Neuronal stem cell (in vitro differentiated cells): ENCODE results near the gene TNC.

ENCODE experiments used
- DNase-seq: peaks from one replicate; pipeline ENCODE4 v3.0.0-alpha.2; 2013; ENCODE audit warnings: low spot score
- H2AFZ ChIP-seq: one replicate; pipeline ENCODE4 v1.6.1; 2013; ENCODE audit warnings: mild to moderate bottlenecking, low read length, inconsistent platforms
- H2AK5ac ChIP-seq: 2 replicates; pipeline ENCODE4 v1.6.1; 2013; ENCODE audit warnings: low read depth, mild to moderate bottlenecking, inconsistent platforms, low read length, moderate library complexity, mixed read lengths
- H2BK120ac ChIP-seq: 2 replicates; pipeline ENCODE4 v1.6.1; 2013; ENCODE audit warnings: low read depth, mild to moderate bottlenecking, inconsistent platforms, low read length, moderate library complexity, mixed read lengths
- H2BK12ac ChIP-seq: one replicate; pipeline ENCODE4 v1.6.1; 2013; ENCODE audit warnings: low read length, inconsistent platforms
- H2BK15ac ChIP-seq: 2 replicates; pipeline ENCODE4 v1.6.1; 2013; ENCODE audit warnings: mild to moderate bottlenecking, low read length, inconsistent platforms, mixed read lengths
- H2BK5ac ChIP-seq: one replicate; pipeline ENCODE4 v1.6.1; 2013; ENCODE audit warnings: inconsistent platforms, mild to moderate bottlenecking, low read length, moderate library complexity
- H3K14ac ChIP-seq: one replicate; pipeline ENCODE4 v1.6.1; 2013; ENCODE audit warnings: low read length, inconsistent platforms
- H3K18ac ChIP-seq: 2 replicates; pipeline ENCODE4 v1.6.1; 2013; ENCODE audit warnings: low read length, inconsistent platforms
- H3K23ac ChIP-seq: 2 replicates; pipeline ENCODE4 v1.6.1; 2013; ENCODE audit warnings: low read depth, mild to moderate bottlenecking, mixed read lengths, low read length, inconsistent platforms; ENCODE audit not compliant: poor library complexity
- H3K27ac ChIP-seq: replicated peaks from 3 replicates; pipeline ENCODE4 v1.5.1; 2013; ENCODE audit warnings: low read length, inconsistent platforms
- H3K27me3 ChIP-seq, 3 experiments: 2 replicates each; pipeline ENCODE4 v1.6.1; 2013; ENCODE audit warnings: low read length in 3 of 3, mild to moderate bottlenecking in 2 of 3, inconsistent platforms in 1 of 3, low read depth in 1 of 3, mixed read lengths in 1 of 3, moderate library complexity in 1 of 3; ENCODE audit not compliant: control insufficient read depth in 3 of 3, insufficient read depth in 3 of 3
- H3K36me3 ChIP-seq, 2 donors: replicated peaks in 1 of 2; 2 replicates each; pipeline ENCODE4 v1.6.1; 2013; ENCODE audit warnings: low read length in 2 of 2; ENCODE audit not compliant: control insufficient read depth in 2 of 2, insufficient read depth in 2 of 2
- H3K4ac ChIP-seq: 2 replicates; pipeline ENCODE4 v1.6.1; 2013; ENCODE audit warnings: inconsistent platforms, mild to moderate bottlenecking, low read length, moderate library complexity
- H3K4me1 ChIP-seq, 2 donors: 1 replicate in 1 of 2; 2 replicates in 1 of 2; pipeline ENCODE4 v1.6.1; 2013; ENCODE audit warnings: low read length in 2 of 2, low read depth in 1 of 2; ENCODE audit not compliant: control insufficient read depth in 2 of 2, insufficient read depth in 1 of 2
- H3K4me2 ChIP-seq: one replicate; pipeline ENCODE4 v1.6.1; 2013; ENCODE audit warnings: mild to moderate bottlenecking, low read length, inconsistent platforms; ENCODE audit not compliant: insufficient read depth, poor library complexity, severe bottlenecking
- H3K4me3 ChIP-seq, 2 donors: 2 replicates each; pipeline ENCODE4 v1.5.1; 2013; ENCODE audit warnings: low read length in 2 of 2, mild to moderate bottlenecking in 2 of 2, inconsistent platforms in 1 of 2, moderate library complexity in 1 of 2
- H3K79me1 ChIP-seq: one replicate; pipeline ENCODE4 v1.6.1; 2013; ENCODE audit warnings: low read depth, mild to moderate bottlenecking, inconsistent platforms, low read length, moderate library complexity
- H3K9ac ChIP-seq: one replicate; pipeline ENCODE4 v1.6.1; 2013; ENCODE audit warnings: mild to moderate bottlenecking, low read depth, low read length, inconsistent platforms; ENCODE audit not compliant: poor library complexity
- H3K9me3 ChIP-seq, 2 donors: replicated peaks in 1 of 2; 2 replicates each; pipeline versions ENCODE3 to v1.6.1; 2013; ENCODE audit warnings: low read length in 2 of 2, mild to moderate bottlenecking in 2 of 2, inconsistent platforms in 1 of 2, low read depth in 1 of 2, mixed read lengths in 1 of 2, moderate library complexity in 1 of 2; ENCODE audit not compliant: control insufficient read depth in 2 of 2, insufficient read depth in 1 of 2
- H4K8ac ChIP-seq: one replicate; pipeline ENCODE4 v1.6.1; 2013; ENCODE audit warnings: low read depth, mild to moderate bottlenecking, inconsistent platforms, low read length, moderate library complexity
- H4K91ac ChIP-seq: one replicate; pipeline ENCODE4 v1.6.1; 2013; ENCODE audit warnings: low read length, low read depth, mild to moderate bottlenecking, inconsistent platforms; ENCODE audit not compliant: poor library complexity
- WGBS, 2 donors: extraction: QIAGEN DNeasy Blood & Tissue Kit; methylation state at CpG; one replicate each; pipeline ENCODE4 v1.1.7; 2013; ENCODE audit warnings: missing lambda C conversion rate in 2 of 2, mixed read lengths in 1 of 2; ENCODE audit not compliant: insufficient read length in 2 of 2, insufficient replicate concordance in 1 of 2; ENCODE audit errors: extremely low coverage in 2 of 2; 5-methylcytosine and 5-hydroxymethylcytosine counted together

TNC gene

GRCh38 chr9:115030006-115030405 lies 88.0 kb downstream of the TNC start:
- peaks cover 0 to 2% of the 10 kb centered on the region in 2 donors for H3K36me3 ChIP-seq

DNA sequence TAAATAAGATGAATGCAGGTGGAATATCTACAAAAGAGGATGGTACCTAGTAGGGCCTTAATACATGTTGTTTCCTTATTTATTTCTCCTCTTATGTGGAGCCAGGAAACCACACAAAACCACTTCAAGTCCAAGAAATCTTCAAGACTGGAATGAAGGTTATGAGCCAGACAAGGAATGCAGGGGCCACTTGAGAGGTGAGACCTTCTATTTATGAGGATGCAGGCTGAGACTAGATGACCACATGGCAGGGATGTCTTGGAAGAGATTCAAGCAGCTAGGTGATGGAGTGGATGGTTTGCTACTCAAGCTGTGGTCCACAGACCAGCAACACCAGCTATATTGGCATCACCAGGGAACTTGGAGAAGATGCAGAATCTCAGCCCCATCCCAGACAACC lies 92.2 kb downstream of the TNC start:
- H3K4me2 ChIP-seq, result no peak overlapping the region
- H2BK5ac ChIP-seq, result no peak overlapping the region
- no peak overlapping the region for H4K91ac ChIP-seq
- no peaks in the 10 kb centered on the region for H3K9me3 ChIP-seq
- H2AFZ ChIP-seq, result no peak overlapping the region
- H3K18ac ChIP-seq, result no peak overlapping the region
- no peak overlapping the region for H3K23ac ChIP-seq
- H3K4me3 ChIP-seq, result no peak overlapping the region
- H4K8ac ChIP-seq, result no peak overlapping the region
- H3K9ac ChIP-seq, result no peak overlapping the region
- no peak overlapping the region for H2AK5ac ChIP-seq
- H3K36me3 ChIP-seq, result peaks cover 0 to 2% of the 10 kb centered on the region in 2 donors
- no peak for DNase-seq
- H2BK15ac ChIP-seq, result no peak overlapping the region
- peaks cover 6 to 11% of the 10 kb centered on the region in 2 donors for H3K4me1 ChIP-seq
- no peak overlapping the region for H2BK120ac ChIP-seq
- no peak overlapping the region for H3K4ac ChIP-seq
- H3K79me1 ChIP-seq, result no peaks in the 10 kb centered on the region
- no peak overlapping the region for H3K27ac ChIP-seq
- no peak overlapping the region for H3K14ac ChIP-seq
- H3K27me3 ChIP-seq, result no peaks in the 10 kb centered on the region
- no peak overlapping the region for H2BK12ac ChIP-seq

More at GRCh38 chr9:115030006-115030405, 88.0 kb downstream of the TNC start:
- Histone ChIP-seq H4K91ac (no peak overlapping the region), H3K14ac (no peak overlapping the region), H3K27me3 (no peaks in the 10 kb centered on the region), H2BK12ac (no peak overlapping the region), H4K8ac (no peak overlapping the region), H3K79me1 (no peaks in the 10 kb centered on the region), H3K27ac (no peak overlapping the region), H3K18ac (no peak overlapping the region), H2BK120ac (no peak overlapping the region), H3K4me1 (peaks cover 6 to 9% of the 10 kb centered on the region in 2 donors), H3K4me2 (no peak overlapping the region), H3K4ac (no peak overlapping the region), H3K4me3 (no peak overlapping the region), H2AK5ac (no peak overlapping the region), H2AFZ (no peak overlapping the region), H2BK5ac (no peak overlapping the region), H2BK15ac (no peak overlapping the region), H3K23ac (no peak overlapping the region), H3K9ac (no peak overlapping the region), H3K9me3 (no peaks in the 10 kb centered on the region)
- WGBS, 2 donors, result no CpG with 5 or more reads among the region's 4 CpGs
- no peak for DNase-seq

DNA sequence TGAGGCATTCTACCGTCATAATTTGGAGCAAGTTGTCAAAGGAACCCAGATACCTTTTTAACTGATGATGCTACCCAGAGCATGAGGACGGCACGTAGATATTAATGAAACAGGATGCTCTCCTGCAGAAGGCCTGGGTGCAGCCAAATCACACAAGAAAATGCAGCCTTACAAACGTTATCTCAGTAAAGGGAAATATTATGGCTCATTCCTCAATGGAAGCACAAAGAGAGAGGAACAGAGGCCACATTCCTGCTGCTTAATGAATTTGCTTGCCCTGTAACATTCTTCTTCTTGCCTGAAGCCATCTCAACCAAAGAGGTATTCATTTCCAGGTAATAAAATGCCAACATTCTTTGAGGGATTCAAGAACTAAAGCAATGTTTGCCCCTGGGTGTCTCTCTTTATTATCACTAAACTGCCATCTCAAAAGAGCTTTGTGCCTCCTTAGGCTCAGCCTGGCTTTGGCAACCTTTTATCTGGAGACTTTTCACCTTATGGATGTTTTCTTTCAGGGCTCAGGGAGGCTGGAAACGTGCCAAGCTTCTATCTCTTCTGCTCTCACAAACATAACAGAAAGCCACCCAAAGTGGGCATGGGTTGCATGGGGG lies 92.9 kb downstream of the TNC start:
- H2BK5ac ChIP-seq, result no peak overlapping the region
- WGBS, 2 donors, result no CpG with 5 or more reads among the region's 5 CpGs
- peaks cover 3 to 8% of the 10 kb centered on the region in 2 donors for H3K4me1 ChIP-seq
- no peak overlapping the region for H2BK15ac ChIP-seq
- H3K4me3 ChIP-seq, result no peak overlapping the region
- H4K91ac ChIP-seq, result no peak overlapping the region
- H3K27me3 ChIP-seq, result no peaks in the 10 kb centered on the region
- no peak overlapping the region for H4K8ac ChIP-seq
- H3K23ac ChIP-seq, result no peak overlapping the region
- no peak overlapping the region for H3K9ac ChIP-seq
- no peak overlapping the region for H3K27ac ChIP-seq
- no peak overlapping the region for H3K18ac ChIP-seq
- peaks cover 0 to 2% of the 10 kb centered on the region in 2 donors for H3K36me3 ChIP-seq
- H3K4ac ChIP-seq, result no peak overlapping the region
- no peaks in the 10 kb centered on the region for H3K9me3 ChIP-seq
- H3K79me1 ChIP-seq, result no peaks in the 10 kb centered on the region
- no peak overlapping the region for H2BK12ac ChIP-seq
- H3K4me2 ChIP-seq, result no peak overlapping the region
- DNase-seq, result peak; percentile 17
- no peak overlapping the region for H3K14ac ChIP-seq
- no peak overlapping the region for H2AK5ac ChIP-seq
- H2AFZ ChIP-seq, result no peak overlapping the region
- no peak overlapping the region for H2BK120ac ChIP-seq

DNA sequence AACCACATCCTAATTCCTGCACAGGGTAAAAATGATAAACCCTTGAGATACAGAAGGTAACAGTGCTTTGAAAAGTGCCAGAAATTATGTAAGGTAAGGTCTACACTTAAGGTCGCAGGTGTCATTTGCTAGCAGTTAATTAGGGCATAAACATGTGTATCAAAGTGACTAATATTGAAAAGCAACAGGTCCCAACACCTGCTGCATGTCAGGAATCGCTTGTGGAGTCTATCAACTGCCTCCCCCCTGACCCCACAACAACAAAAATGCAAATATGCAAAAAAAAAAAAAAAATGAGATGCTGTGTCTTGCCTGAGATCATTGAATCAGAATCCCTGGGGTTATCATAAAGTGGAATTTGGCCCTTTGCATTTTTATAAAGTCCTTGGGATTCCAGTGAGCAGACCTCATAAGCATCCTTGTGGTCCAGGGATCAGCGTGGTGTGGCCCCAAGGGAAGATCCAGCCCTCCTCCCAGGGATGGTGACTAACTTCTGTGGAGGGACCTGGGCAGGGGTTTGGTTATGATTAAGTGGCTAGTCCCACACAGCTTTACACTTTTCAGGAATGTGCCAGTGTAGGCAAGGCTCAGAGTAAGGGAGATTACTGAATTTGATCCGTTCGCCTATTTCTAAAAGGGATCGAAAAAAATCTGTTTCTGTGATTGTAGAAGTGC lies 95.1 kb downstream of the TNC start:
- no peak overlapping the region for H4K91ac ChIP-seq
- H3K9me3 ChIP-seq, result no peaks in the 10 kb centered on the region
- H2AK5ac ChIP-seq, result no peak overlapping the region
- WGBS, 2 donors, result no CpG with 5 or more reads among the region's 6 CpGs
- H3K18ac ChIP-seq, result no peak overlapping the region
- no peaks in the 10 kb centered on the region for H3K79me1 ChIP-seq
- no peak overlapping the region for H3K4ac ChIP-seq
- H3K36me3 ChIP-seq, result peaks cover 0 to 2% of the 10 kb centered on the region in 2 donors
- H3K27ac ChIP-seq, result no peak overlapping the region
- no peaks in the 10 kb centered on the region for H3K27me3 ChIP-seq
- no peak for DNase-seq
- no peak overlapping the region for H2BK12ac ChIP-seq
- no peak overlapping the region for H3K9ac ChIP-seq
- H2BK15ac ChIP-seq, result no peak overlapping the region
- no peak overlapping the region for H2BK120ac ChIP-seq
- no peak overlapping the region for H4K8ac ChIP-seq
- H2BK5ac ChIP-seq, result no peak overlapping the region
- H3K14ac ChIP-seq, result no peak overlapping the region
- H3K4me1 ChIP-seq, result peaks cover 0 to 7% of the 10 kb centered on the region in 2 donors
- H3K23ac ChIP-seq, result no peak overlapping the region
- no peak overlapping the region for H3K4me3 ChIP-seq
- no peak overlapping the region for H3K4me2 ChIP-seq
- no peak overlapping the region for H2AFZ ChIP-seq
